Pancreas (tissue), 10 donors: Measurements from ENCODE around the gene SNRPD1. TPM values are rescaled to one million over a fixed set of nuclear protein-coding genes. Genes with fewer than 3 reads are reported as not detected.
"Not testable (repeated sequence)": the region's sequence is repeated elsewhere in the genome, so short reads cannot be mapped to it uniquely, and the experiment has no call there.

ENCODE experiments used
- ATAC-seq, 4 donors: fragments of 200-7000 bp; cut with Tn5 transposase; one replicate each; pipeline versions ENCODE4 v1.8.0 to v1.9.1; 2020; ENCODE audit warnings: mild to moderate bottlenecking in 4 of 4, moderate library complexity in 4 of 4
- DNase-seq, 6 donors: peaks; one replicate each; pipeline ENCODE4 v3.0.0-alpha.2; 2020
- FAIRE-seq: peaks from 2 replicates; lab custom pipeline; 2012; peaks lifted over from hg19 to GRCh38; lab: Jason Lieb, UNC
- H3K27ac ChIP-seq, 4 donors: fragments of 200-600 bp; sonication (generic); 1 replicate in 3 of 4; 2 replicates in 1 of 4; pipeline versions ENCODE4 v1.5.0 to v1.8.0; 2020
- H3K27me3 ChIP-seq, 4 donors: fragments of 200-600 bp; one replicate each; pipeline ENCODE4 v1.8.0; 2021
- H3K36me3 ChIP-seq, 3 donors: fragments of 200-600 bp; sonication (generic) in 1 of 3; one replicate each; pipeline versions ENCODE4 v1.5.0 to v1.8.0; 2020 to 2021
- H3K4me1 ChIP-seq, 3 donors: fragments of 200-600 bp; one replicate each; pipeline ENCODE4 v1.8.0; 2021
- H3K4me3 ChIP-seq, 4 donors: fragments of 200-600 bp; sonication (generic) in 2 of 4; one replicate each; pipeline versions ENCODE4 v1.5.0 to v1.8.0; 2020 to 2021
- H3K9me3 ChIP-seq, 4 donors: fragments of 200-600 bp; one replicate each; pipeline ENCODE4 v1.8.0; 2021
- WGBS, 2 donors: extraction: QIAGEN DNeasy Blood & Tissue Kit; methylation state at CpG; one replicate each; pipeline ENCODE4 v1.1.7; 2013; 5-methylcytosine and 5-hydroxymethylcytosine counted together
- intact Hi-C, 3 donors: fragments of 100-400 bp; cut with DNase I; formaldehyde crosslinking; loops; one replicate each; pipeline versions ENCODE4 v1.11.1 to v1.14.2; 2022
- polyA plus RNA-seq, 2 donors: library from polyadenylated mRNA; stranded (reverse); fragments of 200-250 nt; gene quantifications; one replicate each; pipeline ENCODE4 v1.2.3, GENCODE V29; 2013
- total RNA-seq, 6 donors: library from RNA; stranded (reverse); fragmentation: NEBNext Ultra II Directional in 4 of 6; extraction: Animal tissue kit (Norgen Biotek cat#: 25700) in 4 of 6; gene quantifications; one replicate each; pipeline versions ENCODE4 v1.2.1 to v1.2.4, GENCODE V29; 2021 to 2023
- TF ChIP-seq, protein P1 (sequence below), 4 donors: fragments of 200-600 bp; sonication (generic) in 3 of 4; IDR thresholded peaks; one replicate each; pipeline versions ENCODE4 v1.5.0 to v1.8.0; 2021; ENCODE audit warnings: antibody characterized with exemption in 4 of 4
- donor health status: healthy with polysubstance abuse.
- donor health status: DM: no; HTN: no; CAD: no; lungs with moderate emphysema.
- donor health status: DM: no; HTN: no; CAD: no.
- donor health status: control.
- donor health status: control.
- donor health status: Bipolar disorder and iron deficiency.
- donor health status: DM: yes; HTN: yes; CAD: no.
- donor health status: DM: no; HTN: no; CAD: no.
- donor health status: DM: no; HTN: no; CAD: no.
- donor health status: DM: yes; HTN: yes; CAD: no.

The SNRPD1 gene
- total and polyA plus RNA-seq, 8 donors: 5.4 to 17.5 (median 13.2) TPM

DNA sequence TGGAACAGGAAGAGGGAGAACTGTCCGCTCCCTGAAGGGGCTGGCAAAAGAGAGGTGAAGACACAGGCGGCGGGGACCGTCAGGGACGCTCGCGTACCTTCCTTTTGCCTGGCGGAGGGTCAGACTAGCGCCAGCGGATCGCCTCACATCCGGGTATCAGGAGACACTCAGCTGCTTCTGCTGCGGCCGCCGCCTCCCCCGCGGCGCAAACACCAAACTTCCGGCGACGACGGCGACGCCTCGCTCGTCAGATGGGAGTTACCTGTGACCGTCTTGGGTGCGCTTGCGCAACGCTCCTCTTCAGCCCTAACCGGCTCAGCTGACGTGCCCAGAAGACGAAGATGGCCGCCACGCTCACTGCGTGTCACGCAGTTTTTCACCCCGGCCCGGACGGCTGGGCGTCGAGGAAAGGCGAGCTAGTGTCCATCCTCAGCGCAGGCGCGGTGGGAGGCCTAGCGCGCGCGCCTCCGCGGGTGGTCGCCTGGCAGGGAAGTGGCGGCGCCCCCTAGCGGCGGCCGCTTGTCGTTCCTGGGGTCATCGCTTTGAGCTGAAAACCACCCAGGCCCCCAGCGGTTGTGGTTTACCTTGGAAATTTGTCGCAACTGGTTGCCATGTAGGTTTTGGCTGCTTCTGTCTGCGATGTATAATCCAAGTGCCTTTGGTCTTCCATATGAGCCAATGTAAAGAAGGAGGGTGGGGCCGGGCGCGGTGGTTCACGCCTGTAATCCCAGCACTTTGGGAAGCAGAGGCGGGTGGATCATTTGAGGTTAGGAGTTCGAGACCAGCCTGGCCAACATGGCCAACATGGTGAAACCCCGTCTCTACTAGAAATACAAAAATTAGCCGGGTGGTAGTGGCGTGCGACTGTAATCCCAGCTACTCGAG is 11.3 kb upstream of the SNRPD1 start, which contains the start of gene ESCO1:
TSS of gene ESCO1 (minus strand) at position 179 of the 885 bp plus-strand sequence. CDS start 25,861 bp downstream, outside the sequence.
- FAIRE-seq (no peak), DNase-seq (peak; percentile 91 to 98 (median 96)), ATAC-seq (peak; percentile 86 to 94 (median 93))
- Histone ChIP-seq H3K4me3 (peak within 1 kb of the TSS; percentile 76 to 95 (median 84)), H3K9me3 (no peaks in the 10 kb centered on the region), H3K27ac (peak within 1 kb of the TSS; percentile 92 to 98 (median 97)), H3K27me3 (no peaks in the 10 kb centered on the region), H3K36me3 (no peaks in the 10 kb centered on the region), H3K4me1 (peaks cover 0 to 21% (median 5%) of the 10 kb centered on the region in 3 donors)
- intact Hi-C loops: loop anchor here in 1 of 3 donors (10.0 kb wide), 1 partner anchor 86 kb away; no protein-coding TSS in a partner anchor
- TF ChIP-seq, protein P1, sequence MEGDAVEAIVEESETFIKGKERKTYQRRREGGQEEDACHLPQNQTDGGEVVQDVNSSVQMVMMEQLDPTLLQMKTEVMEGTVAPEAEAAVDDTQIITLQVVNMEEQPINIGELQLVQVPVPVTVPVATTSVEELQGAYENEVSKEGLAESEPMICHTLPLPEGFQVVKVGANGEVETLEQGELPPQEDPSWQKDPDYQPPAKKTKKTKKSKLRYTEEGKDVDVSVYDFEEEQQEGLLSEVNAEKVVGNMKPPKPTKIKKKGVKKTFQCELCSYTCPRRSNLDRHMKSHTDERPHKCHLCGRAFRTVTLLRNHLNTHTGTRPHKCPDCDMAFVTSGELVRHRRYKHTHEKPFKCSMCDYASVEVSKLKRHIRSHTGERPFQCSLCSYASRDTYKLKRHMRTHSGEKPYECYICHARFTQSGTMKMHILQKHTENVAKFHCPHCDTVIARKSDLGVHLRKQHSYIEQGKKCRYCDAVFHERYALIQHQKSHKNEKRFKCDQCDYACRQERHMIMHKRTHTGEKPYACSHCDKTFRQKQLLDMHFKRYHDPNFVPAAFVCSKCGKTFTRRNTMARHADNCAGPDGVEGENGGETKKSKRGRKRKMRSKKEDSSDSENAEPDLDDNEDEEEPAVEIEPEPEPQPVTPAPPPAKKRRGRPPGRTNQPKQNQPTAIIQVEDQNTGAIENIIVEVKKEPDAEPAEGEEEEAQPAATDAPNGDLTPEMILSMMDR (IDR thresholded peaks at IDR 0.05): peak; percentile 95 to 98 (median 96)
- WGBS, 2 donors: 6 to 8% methylated on average over 60 to 74 of the region's 74 CpGs

DNA sequence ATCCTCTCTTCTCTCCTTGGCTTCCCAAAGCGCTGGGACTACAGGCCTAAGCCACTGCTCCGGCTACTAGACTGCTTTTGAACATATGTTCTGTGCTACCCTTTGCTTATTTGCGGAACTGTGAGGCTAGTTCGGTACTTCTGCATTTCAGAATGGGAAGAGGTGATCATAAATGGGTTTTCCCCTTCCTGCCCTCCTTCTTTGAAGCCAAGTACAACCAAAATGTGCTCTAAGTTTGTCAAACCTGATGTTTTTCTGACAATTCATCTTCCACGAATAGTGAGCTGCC is 9.9 kb upstream of the SNRPD1 start:
- no peak for DNase-seq
- Histone ChIP-seq H3K9me3 (no peaks in the 10 kb centered on the region), H3K27ac (no peak overlapping the region), H3K27me3 (no peaks in the 10 kb centered on the region), H3K4me1 (peaks cover 0 to 21% (median 5%) of the 10 kb centered on the region in 3 donors), H3K4me3 (no peak overlapping the region), H3K36me3 (no peaks in the 10 kb centered on the region)
- TF ChIP-seq, protein P1 (IDR thresholded peaks at IDR 0.05): no peak
- no peak for FAIRE-seq
- intact Hi-C loops: loop anchor here in 1 of 3 donors (10.0 kb wide), 1 partner anchor 87 kb away; no protein-coding TSS in a partner anchor
- no peak for ATAC-seq
- 94 to 96% methylated on average over 5 of the region's 5 CpGs for WGBS, 2 donors

DNA sequence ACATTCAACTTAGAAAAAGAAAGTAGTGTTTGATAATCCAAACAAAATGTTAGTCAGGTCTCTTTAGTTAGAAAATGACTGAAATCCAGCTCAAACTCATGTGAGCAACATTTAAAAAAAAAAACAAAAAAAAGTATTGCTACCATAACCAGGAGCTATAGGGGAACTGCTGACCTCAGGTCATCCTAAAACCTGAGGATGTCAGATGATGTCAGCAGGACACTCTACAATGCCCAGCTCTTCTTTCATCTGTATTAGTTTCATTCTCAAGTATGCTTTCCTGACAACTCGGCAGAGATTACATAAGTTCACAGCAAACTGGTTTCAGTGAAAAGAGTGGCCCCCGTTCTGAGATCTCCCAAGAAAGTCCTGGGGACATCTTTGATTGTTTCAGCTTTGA is 7.4 kb upstream of the SNRPD1 start:
- no peak for FAIRE-seq

DNA sequence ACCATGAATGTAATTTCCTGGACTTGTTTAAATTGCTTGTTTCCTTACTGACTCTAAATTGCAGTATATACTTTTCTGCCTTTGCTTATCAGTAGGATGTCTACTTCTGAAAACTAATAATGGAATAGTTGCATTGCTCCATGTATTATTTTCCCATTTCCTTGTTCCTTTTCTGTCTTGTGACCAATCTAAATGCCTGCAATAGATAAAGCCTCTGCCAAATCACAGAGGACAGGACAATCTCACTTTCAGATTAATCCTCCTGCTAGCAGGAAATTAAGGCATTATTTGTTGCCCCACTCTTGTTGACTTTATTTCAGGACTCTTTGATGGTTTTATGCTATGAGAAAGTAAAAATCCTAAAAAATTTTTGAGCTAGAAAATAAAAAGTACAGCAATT is 6.9 kb upstream of the SNRPD1 start:
- ATAC-seq: peak in 1 of 4 donors; percentile 5
- TF ChIP-seq, protein P1 (IDR thresholded peaks at IDR 0.05): no peak

More for the DNA sequence above, 7.4 kb upstream of the SNRPD1 start:
- Histone ChIP-seq H3K9me3 (no peaks in the 10 kb centered on the region), H3K27me3 (no peaks in the 10 kb centered on the region), H3K36me3 (no peaks in the 10 kb centered on the region), H3K4me3 (no peak overlapping the region), H3K4me1 (peaks cover 0 to 11% (median 0%) of the 10 kb centered on the region in 3 donors), H3K27ac (peak overlapping the region in 2 of 4 donors; percentile 59 to 66)
- DNase-seq (no peak), ATAC-seq (no peak)
- WGBS, 2 donors: 20 to 36% methylated on average over 2 of the region's 2 CpGs
- intact Hi-C loops: loop anchor here in 1 of 3 donors (10.0 kb wide), 1 partner anchor 90 kb away; no protein-coding TSS in a partner anchor
- TF ChIP-seq, protein P1 (IDR thresholded peaks at IDR 0.05): no peak

DNA sequence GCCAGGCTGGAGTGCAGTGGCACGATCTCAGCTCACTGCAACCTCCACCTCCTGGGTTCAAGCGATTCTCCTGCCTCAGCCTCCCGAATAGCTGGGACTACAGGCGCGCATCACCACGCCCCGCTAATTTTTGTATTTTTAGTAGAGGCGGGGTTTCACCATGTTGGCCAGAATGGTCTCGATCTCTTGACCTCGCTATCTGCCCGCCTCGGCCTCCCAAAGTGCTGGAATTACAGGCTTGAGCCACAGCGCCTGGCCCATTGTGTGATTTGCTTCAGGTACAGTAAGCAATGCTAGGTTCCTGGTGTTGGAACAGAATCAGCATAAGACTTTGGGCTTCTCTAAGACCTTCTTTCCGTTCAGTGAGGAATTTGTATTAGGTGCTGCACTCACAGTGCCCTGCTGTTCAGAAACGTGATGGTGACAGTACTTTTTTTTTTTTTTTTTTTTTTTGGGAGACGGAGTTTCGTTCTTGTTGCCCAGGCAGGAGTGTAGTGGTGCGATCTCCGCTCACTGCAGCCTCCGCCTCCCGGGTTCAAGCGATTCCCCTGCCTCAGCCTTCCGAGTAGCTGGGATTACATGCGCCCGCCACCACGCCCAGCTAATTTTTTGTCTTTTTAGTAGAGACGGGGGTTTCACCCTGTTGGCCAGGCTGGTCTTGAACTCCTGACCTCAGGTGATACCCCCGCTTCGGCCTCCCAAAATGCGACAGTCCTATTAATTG is 551 bp upstream of the SNRPD1 start:
- peak overlapping the region in 3 of 4 donors; percentile 59 to 85 (median 66) for H3K27ac ChIP-seq
- DNase-seq, H3K9me3 ChIP-seq, FAIRE-seq, H3K36me3 ChIP-seq, intact Hi-C loops, H3K27me3 ChIP-seq: not testable (repeated sequence)
- H3K4me3 ChIP-seq: peak overlapping the region; percentile 79 to 83 (median 81)
- peak in 2 of 4 donors; percentile 2 to 5 for ATAC-seq
- H3K4me1 ChIP-seq: peaks cover 0 to 10% (median 7%) of the 10 kb centered on the region in 3 donors
- 51 to 54% methylated on average over 30 of the region's 30 CpGs for WGBS, 2 donors

More for the DNA sequence above, 6.9 kb upstream of the SNRPD1 start:
- no peaks in the 10 kb centered on the region for H3K27me3 ChIP-seq
- no peaks in the 10 kb centered on the region for H3K36me3 ChIP-seq
- intact Hi-C loops: loop anchor here in 1 of 3 donors (10.0 kb wide), 1 partner anchor 90 kb away; no protein-coding TSS in a partner anchor
- no peak for DNase-seq
- FAIRE-seq: no peak
- H3K9me3 ChIP-seq: no peaks in the 10 kb centered on the region
- no peak overlapping the region for H3K4me3 ChIP-seq
- H3K4me1 ChIP-seq: peaks cover 0 to 11% (median 0%) of the 10 kb centered on the region in 3 donors
- H3K27ac ChIP-seq: peak overlapping the region in 2 of 4 donors; percentile 59 to 66

DNA sequence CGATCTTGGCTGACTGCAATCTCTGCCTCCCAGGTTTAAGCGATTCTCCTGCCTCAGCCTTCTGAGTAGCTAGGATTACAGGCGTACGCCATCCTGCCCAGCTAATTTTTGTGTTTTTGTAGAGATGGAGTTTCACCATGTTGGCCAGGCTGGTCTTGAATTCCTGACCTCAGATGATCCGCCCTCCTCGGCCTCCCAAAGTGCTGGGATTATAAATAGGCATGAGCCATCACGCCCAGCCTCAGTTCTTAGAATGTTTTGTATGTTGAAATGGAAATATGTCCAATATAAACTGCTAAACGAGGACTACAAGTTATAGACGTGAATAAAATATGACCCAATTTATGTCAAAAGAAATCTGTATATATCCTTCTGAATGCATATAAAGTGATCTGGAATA is 9.5 kb downstream of the SNRPD1 start:
- ATAC-seq, H3K27ac ChIP-seq, H3K9me3 ChIP-seq, FAIRE-seq, H3K4me3 ChIP-seq, H3K4me1 ChIP-seq, intact Hi-C loops, H3K27me3 ChIP-seq, DNase-seq: not testable (repeated sequence)
- peaks cover 0 to 21% (median 6%) of the 10 kb centered on the region in 3 donors for H3K36me3 ChIP-seq
- 94 to 98% methylated on average over 9 of the region's 9 CpGs for WGBS, 2 donors
